Measurements from ENCODE around the gene TBC1D22A. TPM values are rescaled to one million over a fixed set of nuclear protein-coding genes. Genes with fewer than 3 reads are reported as not detected.
A peak's percentile ranks its signal among the peaks of the same experiment; 100 is the strongest.

Gene TBC1D22A
- total and polyA plus RNA-seq, 2 experiments from 2014 or later = 9.6 to 13.3 TPM

- Mint-ChIP-seq H3K4me1 (peaks cover 22% of the 10 kb centered on the region), H3K4me3 (no peak overlapping the region), H3K36me3 (ENCODE audit: low read depth) (peaks cover 31% of the 10 kb centered on the region), H3K27ac (no peak overlapping the region), H3K9me3 (peaks cover 10% of the 10 kb centered on the region), H3K27me3 (ENCODE audit: insufficient read depth, low read depth, poor library complexity) (peaks cover 10% of the 10 kb centered on the region)
- no peak overlapping the region for H3K4me3 ChIP-seq
- peaks cover 9% of the 10 kb centered on the region; the same call in 1 of the 2 replicates for H4K20me1 ChIP-seq (replicated peaks; ENCODE audit: insufficient read depth)
- H3F3A ChIP-seq (replicated peaks; ENCODE audit: low read depth) = no peaks in the 10 kb centered on the region
- no peaks in the 10 kb centered on the region for H3K36me3 ChIP-seq (ENCODE audit: insufficient read depth)
- no peaks in the 10 kb centered on the region for H3K9me2 ChIP-seq (ENCODE audit: insufficient read depth)
- ATAC-seq = peak; percentile 73
- no peak overlapping the region for H3K27ac ChIP-seq (ENCODE audit: low read depth)
- peaks cover 13% of the 10 kb centered on the region; the same call in 1 of the 2 replicates for H3K4me1 ChIP-seq (ENCODE audit: insufficient read depth)
- 0 out of 2 replicates have a peak, but pooled peaks cover 3% of the 10 kb centered on the region for H3K79me2 ChIP-seq (replicated peaks; ENCODE audit: insufficient read depth)
- DNase-seq (ENCODE audit: low spot score) = peak; percentile 26
- TF ChIP-seq JUNB (IDR thresholded peaks at IDR 0.05; ENCODE audit: unreplicated experiment) = no peak
- TF ChIP-seq POLR2AphosphoS5 (IDR thresholded peaks at IDR 0.05; ENCODE audit: low read depth) = no peak
- no peak for TF ChIP-seq NANOG (IDR thresholded peaks at IDR 0.05; ENCODE audit: borderline replicate concordance)
- TF ChIP-seq ETS1 (IDR thresholded peaks at IDR 0.05) = no peak
- TF ChIP-seq ZNF331 (CRISPR knock-in tag; IDR thresholded peaks at IDR 0.05; ENCODE audit: low read depth) = no peak
- TF ChIP-seq ZNF114 (CRISPR knock-in tag; IDR thresholded peaks at IDR 0.05) = no peak
- no peak for TF ChIP-seq EZH2 (IDR thresholded peaks at IDR 0.05; ENCODE audit: low read depth, unreplicated experiment)
- TF ChIP-seq CREB1 (CRISPR knock-in tag; IDR thresholded peaks at IDR 0.05; ENCODE audit: low read depth) = no peak
- no peak for TF ChIP-seq EZH2phosphoT487 (IDR thresholded peaks at IDR 0.05; ENCODE audit: unreplicated experiment)
- no peak for TF ChIP-seq CTCF (conservative IDR thresholded peaks at IDR 0.05; ENCODE audit: low read depth in 2 of 2)
- no peak for TF ChIP-seq ZNF462 (CRISPR knock-in tag; IDR thresholded peaks at IDR 0.05)
- TF ChIP-seq STAT1 (IDR thresholded peaks at IDR 0.05; ENCODE audit: unreplicated experiment) = no peak
- TF ChIP-seq REST (IDR thresholded peaks at IDR 0.05; ENCODE audit: unreplicated experiment) = no peak
- H2AFZ ChIP-seq = no peak overlapping the region
- no peak overlapping the region for H3K4me2 ChIP-seq
- no peaks in the 10 kb centered on the region for H3K27me3 ChIP-seq (ENCODE audit: insufficient read depth)
These were observed 104.1 kb downstream of the TBC1D22A start for GRCh38 chr22:46866591-46866990.
